ENCODE measurements around the gene ALK. TPM values are rescaled to one million over a fixed set of nuclear protein-coding genes. Genes with fewer than 3 reads are reported as not detected.

The ALK gene
- total RNA-seq, 4 donors from 2014 or later, result 0.19 TPM; not detected in 3

- Histone ChIP-seq H3K4me3 (no peak overlapping the region), H3K9me3 (no peaks in the 10 kb centered on the region), H3K27ac (no peak overlapping the region), H3K4me1 (peaks cover 0 to 19% (median 4%) of the 10 kb centered on the region in 3 donors), H3K27me3 (peaks cover 0 to 9% (median 0%) of the 10 kb centered on the region in 4 donors), H3K36me3 (no peaks in the 10 kb centered on the region)
- TF ChIP-seq POLR2A (IDR thresholded peaks at IDR 0.05), result no peak
- no peak for TF ChIP-seq CTCF (IDR thresholded peaks at IDR 0.05)
- no peak for DNase-seq
- WGBS, 2 donors, result 65 to 78% methylated on average over 2 of the region's 2 CpGs
- intact Hi-C loops (cut with DNase I), result no loop called here
Measured at GRCh38 chr2:29517413-29517812, 404.0 kb downstream of the ALK start.

DNA sequence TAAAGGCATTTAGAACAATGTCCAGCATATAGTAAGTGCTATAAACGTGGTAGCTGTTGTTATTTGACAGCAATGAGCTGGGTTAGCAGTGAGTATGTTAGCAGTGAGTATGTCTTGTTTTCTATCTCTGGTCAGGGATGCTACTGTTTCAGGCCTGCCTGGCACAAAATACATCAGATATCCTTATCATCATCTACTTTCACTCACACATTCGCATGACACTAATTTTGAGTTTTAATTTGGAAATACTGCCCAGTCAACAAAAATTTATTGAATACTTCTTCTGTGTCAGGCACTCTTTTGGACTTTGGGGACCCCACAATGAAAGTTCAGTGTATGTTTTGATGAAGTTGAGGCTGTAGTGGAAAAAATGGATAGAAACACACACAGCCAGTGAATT is 404.6 kb downstream of the ALK start:
- intact Hi-C loops (cut with DNase I), result no loop called here
- WGBS, 2 donors, result 70 to 78% methylated on average over 2 of the region's 2 CpGs

DNA sequence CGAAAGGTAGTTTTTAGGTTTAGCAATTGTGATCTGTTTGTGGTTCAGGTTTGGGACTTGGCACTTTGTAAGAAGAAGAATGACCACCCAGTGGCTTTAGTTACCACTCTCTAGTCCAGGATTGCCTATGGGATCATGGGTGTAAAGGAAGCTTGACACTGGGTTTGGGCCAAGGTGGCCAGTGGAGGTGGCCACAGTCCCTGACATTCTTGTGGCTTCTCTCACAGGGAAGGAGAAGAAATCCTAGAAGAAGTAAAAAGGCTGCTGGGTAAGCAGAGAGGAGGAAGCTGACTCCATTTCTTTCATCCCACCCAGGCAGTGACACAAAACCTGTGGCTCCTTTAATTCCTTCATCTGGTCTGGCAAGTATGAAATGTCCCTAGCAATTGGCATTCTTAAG is 411.5 kb downstream of the ALK start:
- WGBS, 2 donors, result 55 to 68% methylated on average over 1 of the region's 1 CpG
- TF ChIP-seq POLR2A (IDR thresholded peaks at IDR 0.05), result no peak
- intact Hi-C loops (cut with DNase I), result no loop called here

More for the DNA sequence above, 404.6 kb downstream of the ALK start:
- Histone ChIP-seq H3K9me3 (no peaks in the 10 kb centered on the region), H3K36me3 (no peaks in the 10 kb centered on the region), H3K27ac (no peak overlapping the region), H3K4me1 (peaks cover 0 to 19% (median 4%) of the 10 kb centered on the region in 3 donors), H3K27me3 (peaks cover 0 to 4% (median 0%) of the 10 kb centered on the region in 4 donors), H3K4me3 (no peak overlapping the region)
- no peak for DNase-seq
- TF ChIP-seq CTCF (IDR thresholded peaks at IDR 0.05), result no peak
- no peak for TF ChIP-seq POLR2A (IDR thresholded peaks at IDR 0.05)

DNA sequence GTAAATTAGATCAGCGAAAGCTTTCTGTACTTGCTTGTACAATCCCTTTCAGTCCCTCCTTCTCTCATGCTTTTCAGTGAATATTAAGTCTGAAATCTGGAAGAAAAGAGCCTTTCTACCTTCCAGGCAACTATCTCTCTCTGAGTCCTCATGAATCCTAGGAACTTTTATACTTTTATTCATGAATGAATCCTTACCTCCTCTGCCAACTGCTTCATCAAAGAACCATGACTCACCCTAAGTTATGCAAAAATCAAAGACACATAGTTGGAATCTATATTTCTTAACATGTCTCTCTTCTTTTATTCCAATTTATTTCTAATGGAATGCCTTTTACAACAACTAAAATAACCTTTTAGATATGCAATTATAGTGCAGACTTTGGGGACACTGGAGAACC is 412.0 kb downstream of the ALK start:
- Histone ChIP-seq H3K9me3 (no peaks in the 10 kb centered on the region), H3K4me3 (no peak overlapping the region), H3K36me3 (no peaks in the 10 kb centered on the region), H3K4me1 (peaks cover 0 to 13% (median 0%) of the 10 kb centered on the region in 3 donors), H3K27me3 (peaks cover 0 to 15% (median 0%) of the 10 kb centered on the region in 4 donors), H3K27ac (peak overlapping the region in 1 of 4 donors; percentile 16)
- TF ChIP-seq CTCF (IDR thresholded peaks at IDR 0.05), result no peak
- WGBS, 2 donors, result 40 to 74% methylated on average over 1 of the region's 1 CpG
- no peak for DNase-seq
- intact Hi-C loops (cut with DNase I), result no loop called here

More for the DNA sequence above, 411.5 kb downstream of the ALK start:
- DNase-seq, result no peak
- H3K9me3 ChIP-seq, result no peaks in the 10 kb centered on the region
- no peaks in the 10 kb centered on the region for H3K36me3 ChIP-seq
- H3K4me3 ChIP-seq, result no peak overlapping the region
- peaks cover 0 to 10% (median 0%) of the 10 kb centered on the region in 4 donors for H3K27me3 ChIP-seq
- no peak overlapping the region for H3K27ac ChIP-seq
- peaks cover 0 to 13% (median 0%) of the 10 kb centered on the region in 3 donors for H3K4me1 ChIP-seq

- TF ChIP-seq CTCF (IDR thresholded peaks at IDR 0.05), result no peak
- TF ChIP-seq POLR2A (IDR thresholded peaks at IDR 0.05), result no peak
- Histone ChIP-seq H3K4me1 (peaks cover 0 to 11% (median 0%) of the 10 kb centered on the region in 3 donors), H3K4me3 (no peak overlapping the region), H3K36me3 (no peaks in the 10 kb centered on the region), H3K9me3 (no peaks in the 10 kb centered on the region), H3K27ac (no peak overlapping the region), H3K27me3 (peaks cover 0 to 45% (median 0%) of the 10 kb centered on the region in 4 donors)
- no peak for DNase-seq
- 79 to 85% methylated on average over 3 of the region's 3 CpGs for WGBS, 2 donors
- intact Hi-C loops (cut with DNase I), result no loop called here
Measured at GRCh38 chr2:29504746-29505145, 416.6 kb downstream of the ALK start.

- Histone ChIP-seq H3K9me3 (no peaks in the 10 kb centered on the region), H3K27ac (no peak overlapping the region), H3K36me3 (no peaks in the 10 kb centered on the region), H3K4me3 (no peak overlapping the region), H3K4me1 (no peaks in the 10 kb centered on the region), H3K27me3 (peaks cover 0 to 52% (median 0%) of the 10 kb centered on the region in 4 donors)
- 10 to 24% methylated on average over 4 of the region's 4 CpGs for WGBS, 2 donors
- intact Hi-C loops (cut with DNase I), result no loop called here
- DNase-seq, result no peak
- TF ChIP-seq POLR2A (IDR thresholded peaks at IDR 0.05) (no peak), CTCF (IDR thresholded peaks at IDR 0.05) (no peak)
Measured at GRCh38 chr2:29502460-29502911, 418.9 kb downstream of the ALK start.
